CD4-positive, alpha-beta T cell treated with Interleukin-17A for 4 hours (primary cell): ENCODE data around the gene PEX11B.
A peak's percentile ranks its signal among the peaks of the same experiment; 100 is the strongest.
"Not testable (repeated sequence)": the region's sequence is repeated elsewhere in the genome, so short reads cannot be mapped to it uniquely, and the experiment has no call there.

ENCODE experiments used
- DNase-seq: peaks from one replicate; pipeline ENCODE4 v3.0.0-alpha.2; 2020; ENCODE audit warnings: mixed read lengths

The PEX11B gene

DNA sequence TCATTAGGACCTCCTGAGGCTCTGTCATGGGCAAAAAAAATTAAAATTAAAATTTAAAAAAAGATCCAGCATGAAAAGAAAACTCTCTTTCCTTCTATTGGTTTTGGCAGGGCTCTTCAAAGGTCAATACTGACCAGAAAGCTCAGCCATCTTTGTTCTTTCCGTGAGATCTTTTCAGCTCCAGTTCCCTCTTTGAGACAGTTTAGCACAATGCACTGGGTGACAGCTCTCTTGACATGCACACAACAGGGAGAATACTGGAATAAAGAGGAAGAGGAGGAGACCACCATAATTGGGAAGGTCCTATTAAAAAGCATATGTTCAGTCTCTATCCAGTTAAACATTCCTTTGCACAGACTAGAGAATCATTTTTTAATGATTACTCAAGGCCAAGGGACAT, 33.0 kb upstream of the PEX11B start:
- DNase-seq, result no peak

DNA sequence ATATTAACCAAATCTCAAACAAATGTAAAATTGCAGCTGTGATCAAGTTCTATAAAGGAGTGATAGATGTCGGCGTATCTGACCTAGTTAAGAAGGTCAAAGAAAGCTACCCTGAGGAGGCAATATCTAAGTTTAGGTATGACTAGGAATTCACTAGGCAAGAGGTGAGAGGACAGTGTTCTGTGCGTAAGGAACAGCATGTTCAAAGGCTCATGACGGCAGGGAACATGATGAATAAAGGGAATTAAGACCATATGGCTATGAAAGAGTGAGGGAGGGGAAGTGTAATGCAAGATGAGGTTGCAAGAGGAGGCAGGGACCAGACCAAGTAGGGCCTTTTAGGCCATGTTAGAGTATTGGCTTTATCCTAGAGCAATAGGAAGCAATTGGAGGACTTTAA, 30.7 kb upstream of the PEX11B start:
- no peak for DNase-seq

DNA sequence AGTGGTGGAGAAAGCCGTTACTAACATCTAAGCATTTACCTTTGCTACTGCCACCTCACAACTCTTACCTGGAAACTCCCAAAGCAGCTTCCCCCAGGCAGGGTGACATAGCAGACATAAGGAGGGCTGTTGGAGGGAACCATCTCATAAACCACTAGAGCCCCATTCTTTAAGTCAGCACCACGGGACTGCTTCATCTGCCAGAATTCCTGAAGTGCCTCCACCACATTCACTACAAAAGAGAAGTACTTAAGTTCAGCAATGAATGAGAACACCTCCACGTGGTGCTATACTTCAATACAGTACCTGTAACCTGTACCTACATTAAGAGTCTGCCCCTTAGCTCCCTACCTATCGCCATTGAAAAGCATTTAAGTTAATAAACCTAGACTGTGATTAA, 29.0 kb upstream of the PEX11B start:
- no peak for DNase-seq

DNA sequence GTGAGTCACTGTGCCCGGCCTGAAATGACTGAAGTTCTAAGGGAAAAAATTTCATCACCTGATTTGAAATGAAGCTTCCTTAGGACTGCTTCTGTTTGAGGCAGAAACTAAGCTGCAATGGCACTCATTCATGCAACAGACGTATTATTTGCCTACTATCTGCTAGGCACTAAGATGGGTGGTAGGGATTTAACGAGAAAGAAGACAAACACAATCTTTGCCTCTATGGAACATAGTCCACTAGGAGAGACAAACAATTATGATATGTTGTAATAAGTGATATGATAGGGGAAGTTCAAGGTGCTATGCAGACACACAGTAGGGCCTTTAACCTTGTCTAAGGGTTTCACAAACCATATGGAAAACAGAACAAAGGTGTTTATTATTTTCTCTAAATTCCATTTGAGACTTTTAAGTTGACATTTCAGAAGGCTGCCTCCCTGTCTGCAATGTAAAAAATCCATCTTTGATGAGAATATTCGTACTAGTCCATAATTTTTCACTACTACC, 28.0 kb upstream of the PEX11B start:
- DNase-seq, result no peak

DNA sequence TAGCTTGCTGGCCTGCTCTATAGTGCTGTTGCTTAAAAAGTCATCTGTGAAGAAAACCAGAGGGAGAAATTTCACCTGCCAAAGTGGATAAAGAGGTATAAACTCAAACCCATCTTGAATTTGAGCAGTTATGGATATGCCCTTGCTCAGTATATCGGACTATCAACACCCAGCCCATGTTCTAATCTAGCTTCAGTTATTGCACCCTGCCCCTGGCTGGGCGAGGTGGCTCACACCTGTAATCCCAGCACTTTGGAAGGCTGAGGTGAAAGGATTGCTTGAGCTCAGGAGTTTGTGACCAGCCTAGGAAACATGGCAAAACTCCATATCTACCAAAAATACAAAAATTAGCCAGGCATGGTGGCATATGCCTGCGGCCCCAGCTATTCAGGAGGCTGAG, 26.0 kb upstream of the PEX11B start:
- DNase-seq, result no peak

DNA sequence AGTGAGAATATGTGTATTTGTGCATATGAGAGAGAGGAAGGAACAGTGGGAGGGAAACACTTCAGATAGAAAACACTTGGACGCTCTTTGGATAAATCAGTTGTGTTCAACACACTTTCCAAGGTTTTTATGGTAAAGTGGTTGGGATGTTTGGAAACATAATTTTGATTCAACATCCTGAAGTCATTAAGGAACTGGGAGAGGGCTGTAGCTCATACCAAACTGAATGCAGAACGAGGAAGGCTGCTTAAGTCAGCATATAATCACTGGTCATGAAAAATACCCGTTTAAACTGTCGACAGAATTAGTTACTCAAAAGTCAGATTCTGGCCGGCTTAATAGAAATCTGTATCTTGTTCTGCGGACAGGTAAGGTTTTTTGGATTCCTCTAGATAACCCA, 24.4 kb upstream of the PEX11B start:
- no peak for DNase-seq

DNA sequence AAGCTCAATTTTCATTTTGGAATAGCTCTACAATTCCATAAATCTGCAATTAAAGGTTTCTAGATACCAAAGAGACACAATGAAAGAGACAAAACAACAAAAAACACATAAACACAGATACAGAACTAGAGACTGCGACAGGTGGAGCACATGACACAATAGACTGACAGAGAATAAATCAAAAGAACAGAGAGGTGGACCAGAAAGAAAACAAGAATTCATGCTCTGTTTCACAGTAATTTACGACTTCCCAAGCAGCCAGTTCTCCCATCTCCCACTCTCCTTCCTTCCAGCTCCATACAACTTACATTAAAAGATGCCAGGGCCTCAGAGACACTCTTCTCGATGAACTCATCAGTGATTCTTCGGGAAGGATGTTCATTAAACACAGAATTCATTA, 23.9 kb upstream of the PEX11B start:
- no peak for DNase-seq

DNA sequence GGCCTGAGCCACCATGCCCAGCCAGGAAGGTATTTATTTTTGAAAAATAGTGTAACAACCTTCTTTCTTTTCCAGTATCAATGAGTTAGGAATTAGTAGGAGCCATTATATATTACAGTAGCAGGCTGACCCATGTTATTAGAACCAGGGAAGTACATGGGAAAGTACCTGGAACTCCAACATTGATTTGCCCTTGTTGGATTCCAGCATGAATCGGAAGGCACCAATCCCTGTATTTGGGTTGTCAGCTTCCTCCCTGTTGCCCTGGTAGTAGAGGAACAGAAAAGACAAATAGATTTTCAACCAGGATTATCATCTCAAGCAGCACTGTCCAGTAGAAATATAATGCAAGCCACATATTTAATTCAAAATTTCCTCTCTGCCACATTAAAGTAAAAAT, 18.9 kb upstream of the PEX11B start:
- no peak for DNase-seq

DNA sequence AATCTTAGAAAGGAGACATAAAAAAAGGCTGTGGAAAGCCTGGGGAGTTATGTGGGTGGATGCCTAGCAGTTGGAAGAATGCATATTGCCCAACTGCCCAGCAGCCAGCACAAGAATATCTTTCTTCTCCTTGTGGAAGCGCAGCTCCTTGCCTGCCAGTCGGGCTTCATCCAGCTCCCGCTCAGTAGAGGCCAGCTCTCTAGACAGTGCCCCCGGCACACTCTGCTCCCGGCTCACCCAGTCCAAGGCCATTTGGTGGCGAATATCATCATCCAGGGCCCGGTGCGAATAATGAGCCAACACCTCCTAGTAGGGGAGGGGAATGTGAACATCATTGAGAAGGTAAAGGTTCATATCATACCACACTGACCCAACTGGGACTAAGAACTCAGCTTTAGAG, 17.7 kb upstream of the PEX11B start:
- no peak for DNase-seq

DNA sequence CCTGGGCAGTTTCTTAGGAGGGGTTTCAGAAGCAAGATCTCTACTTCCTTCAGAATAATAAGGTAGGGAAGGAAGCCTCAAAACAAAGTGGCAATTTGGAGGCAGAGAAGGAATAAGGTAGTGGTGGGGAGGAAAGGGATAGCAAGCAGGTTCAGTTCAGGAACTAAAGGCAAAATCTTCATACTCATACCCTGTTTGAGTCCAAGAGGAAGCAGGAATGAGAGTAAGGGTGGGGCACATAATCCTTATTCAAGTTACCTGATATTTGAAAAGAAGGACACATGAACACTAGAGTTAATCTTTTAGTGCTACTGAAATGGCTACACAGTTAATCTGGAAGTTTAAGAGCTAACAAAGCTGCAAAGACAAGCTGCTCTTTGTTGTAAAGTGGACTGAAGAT, 17.2 kb upstream of the PEX11B start:
- DNase-seq, result no peak

DNA sequence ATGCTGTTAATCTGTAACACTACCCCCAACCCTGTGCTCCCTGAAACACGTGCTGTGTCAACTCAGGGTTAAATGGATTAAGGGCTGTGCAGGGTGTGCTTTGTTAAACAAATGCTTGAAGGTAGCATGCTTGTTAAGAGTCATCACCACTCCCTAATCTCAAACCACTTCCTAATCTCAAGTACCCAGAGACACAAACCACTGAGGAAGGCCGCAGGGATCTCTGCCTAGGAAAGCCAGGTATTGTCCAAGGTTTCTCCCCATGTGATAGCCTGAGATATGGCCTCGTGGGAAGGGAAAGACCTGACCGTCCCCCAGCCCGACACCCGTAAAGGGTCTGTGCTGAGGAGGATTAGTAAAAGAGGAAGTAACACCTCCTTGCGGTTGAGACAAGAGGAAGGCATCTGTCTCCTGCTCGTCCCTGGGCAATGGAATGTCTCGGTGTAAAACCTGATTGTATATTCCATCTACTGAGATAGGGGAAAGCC, 14.0 kb upstream of the PEX11B start:
- DNase-seq, result peak; percentile 16

DNA sequence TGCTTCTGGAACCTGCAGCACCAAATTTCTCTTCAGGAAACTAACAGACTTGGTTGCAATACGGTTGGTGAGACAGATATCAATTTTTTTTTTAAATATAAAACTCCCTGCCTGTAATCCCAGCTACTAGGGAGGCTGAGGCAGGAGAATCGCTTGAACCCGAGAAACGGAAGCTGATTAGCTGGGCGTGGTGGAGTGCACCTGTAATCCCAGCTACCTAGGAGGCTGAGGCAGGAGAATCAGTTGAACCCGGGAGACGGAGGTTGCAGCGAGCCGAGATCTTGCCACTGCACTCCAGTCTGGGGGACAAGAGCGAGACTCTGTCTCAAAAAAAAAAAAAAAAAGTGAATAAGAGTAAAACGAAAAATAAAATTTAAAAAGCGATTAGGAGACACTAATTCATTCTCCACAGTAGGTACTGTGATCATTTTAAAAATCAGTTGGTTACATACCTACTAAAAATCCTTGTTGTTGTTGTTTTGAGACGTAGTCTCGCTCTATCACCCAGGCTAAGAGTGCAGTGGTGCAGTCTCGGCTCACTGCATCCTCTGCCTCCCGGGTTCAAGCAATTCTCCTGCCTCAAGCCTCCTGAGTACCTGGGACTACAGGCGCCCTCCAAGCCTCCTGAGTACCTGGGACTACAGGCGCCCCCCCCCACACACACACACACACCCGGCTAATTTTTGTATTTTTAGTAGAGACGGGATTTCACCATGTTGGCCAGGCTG, 9.6 kb upstream of the PEX11B start:
- peak; percentile 8 for DNase-seq

DNA sequence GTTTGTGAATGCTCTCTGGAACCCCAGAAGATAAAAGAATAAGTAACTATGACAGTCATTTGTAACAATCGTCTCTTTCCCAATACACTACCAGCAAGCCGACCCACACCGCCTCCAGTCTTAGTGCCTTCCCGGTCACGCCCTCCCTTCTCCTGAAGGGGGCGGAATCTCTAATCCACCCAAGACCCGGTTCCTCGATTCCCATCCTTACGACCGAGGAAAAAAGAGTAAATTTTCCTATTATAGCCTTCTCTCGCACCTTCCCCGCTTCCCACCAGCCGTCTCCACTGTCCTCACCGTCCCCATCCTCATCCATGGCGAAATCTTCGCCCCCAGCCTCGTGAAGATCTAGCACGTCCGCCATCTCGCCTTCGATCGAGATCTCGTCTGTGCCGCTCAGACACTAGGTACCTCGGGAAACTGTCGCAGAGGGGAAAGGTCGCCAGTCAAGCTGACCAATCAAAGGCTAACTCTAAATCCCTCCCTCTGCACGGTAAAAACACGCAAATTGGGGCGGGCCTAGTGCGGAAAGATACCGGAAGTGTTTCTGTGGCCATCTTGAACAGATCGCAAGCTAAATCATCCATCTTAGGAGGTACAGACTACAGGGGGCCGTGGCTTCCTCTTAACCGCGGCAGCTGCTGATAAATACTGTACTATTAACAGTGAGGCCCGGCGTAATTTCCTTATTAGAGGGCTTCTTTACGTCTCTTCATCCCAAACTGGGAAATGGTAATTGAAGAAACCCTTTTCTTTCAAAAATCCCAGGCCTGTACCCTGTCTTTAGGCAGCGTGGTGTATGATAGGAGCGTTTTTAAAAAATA, 8.8 kb upstream of the PEX11B start, which contains the start of gene RBM8A:
RBM8A (minus strand) TSS at position 422 of the 824 bp plus-strand sequence; CDS start at position 364, 58 bp downstream.
- peak; percentile 94 for DNase-seq

DNA sequence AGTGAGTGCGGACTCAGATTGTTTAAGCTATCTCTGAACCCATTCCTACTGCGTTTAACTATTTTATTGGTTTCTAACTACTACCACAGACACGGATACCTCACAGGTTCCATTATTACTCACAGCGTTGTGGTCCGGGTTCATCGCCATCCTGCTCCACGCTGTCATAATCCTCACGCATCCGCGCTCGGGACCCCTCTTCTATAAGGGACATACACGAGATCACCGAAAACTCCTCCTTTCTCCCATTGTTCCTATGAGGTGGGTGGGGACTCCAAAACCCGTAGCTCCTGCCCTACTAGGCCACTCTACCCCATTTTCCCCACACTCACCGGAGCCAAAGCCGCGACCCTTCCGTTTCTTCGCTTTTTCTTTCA, 8.2 kb upstream of the PEX11B start:
- DNase-seq, result no peak

DNA sequence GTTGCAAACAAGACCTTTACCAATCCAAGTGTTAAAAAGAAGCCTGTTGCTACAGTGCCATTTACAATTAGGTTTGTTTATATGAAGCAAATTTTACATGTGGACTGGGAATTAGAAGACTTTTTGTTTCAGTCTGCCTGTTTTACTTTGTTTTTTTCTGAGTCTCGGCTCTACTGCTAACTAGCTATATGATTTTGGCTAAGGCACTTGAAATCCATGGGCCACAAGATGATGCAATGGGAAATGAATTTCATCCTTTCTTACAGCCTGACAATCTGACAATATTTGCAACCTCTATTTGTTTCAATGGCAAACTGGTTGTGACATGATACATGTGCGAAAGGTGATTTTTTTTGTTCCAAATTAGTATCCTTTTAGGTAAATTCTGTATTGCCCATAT, 3.7 kb upstream of the PEX11B start:
- no peak for DNase-seq

DNA sequence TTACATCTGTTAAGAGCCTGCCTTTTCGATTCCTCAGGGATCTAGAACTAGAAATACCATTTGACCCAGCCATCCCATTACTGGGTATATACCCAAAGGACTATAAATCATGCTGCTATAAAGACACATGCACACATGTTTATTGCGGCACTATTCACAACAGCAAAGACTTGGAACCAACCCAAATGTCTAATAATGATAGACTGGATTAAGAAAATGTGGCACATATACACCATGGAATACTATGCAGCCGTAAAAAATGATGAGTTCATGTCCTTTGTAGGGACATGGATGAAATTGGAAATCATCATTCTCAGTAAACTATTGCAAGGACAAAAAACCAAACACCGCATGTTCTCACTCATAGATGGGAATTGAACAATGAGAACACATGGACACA, 1.8 kb upstream of the PEX11B start:
- not testable (repeated sequence) for DNase-seq

DNA sequence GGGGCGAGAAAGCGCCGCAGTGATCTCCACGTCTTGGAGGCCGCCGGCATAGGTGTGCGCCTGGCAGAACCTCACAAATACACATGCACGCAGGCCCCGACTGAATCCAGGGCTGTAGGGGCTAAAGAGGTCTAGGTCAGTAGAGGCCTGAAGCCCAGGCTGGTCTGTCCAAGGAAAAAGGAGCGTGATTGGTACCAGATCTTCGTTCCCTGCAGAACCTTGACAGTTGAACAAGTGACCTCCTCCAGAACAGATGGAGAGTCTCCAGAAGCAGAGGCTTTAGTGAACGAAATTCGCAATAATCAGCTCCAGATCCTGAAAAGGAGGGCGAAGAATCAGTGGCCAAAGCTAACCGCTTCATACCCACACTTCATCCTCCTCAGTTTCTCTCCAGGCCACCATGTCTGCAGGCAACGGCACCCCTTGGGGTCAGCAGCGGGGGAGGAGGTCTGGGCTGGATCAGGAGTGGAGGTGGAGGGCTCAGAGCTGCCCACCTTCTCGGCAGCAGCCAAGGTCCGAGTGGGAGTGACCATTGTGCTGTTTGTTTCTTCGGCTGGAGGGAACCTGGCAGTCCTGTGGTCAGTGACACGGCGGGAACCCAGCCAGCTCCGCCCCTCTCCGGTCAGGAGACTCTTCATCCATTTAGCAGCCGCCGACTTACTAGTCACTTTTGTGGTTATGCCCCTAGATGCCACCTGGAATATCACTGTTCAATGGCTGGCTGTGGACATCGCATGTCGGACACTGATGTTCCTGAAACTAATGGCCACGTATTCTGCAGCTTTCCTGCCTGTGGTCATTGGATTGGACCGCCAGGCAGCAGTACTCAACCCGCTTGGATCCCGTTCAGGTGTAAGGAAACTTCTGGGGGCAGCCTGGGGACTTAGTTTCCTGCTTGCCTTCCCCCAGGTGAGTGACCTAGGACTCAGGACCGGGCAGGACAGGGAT, 749 bp upstream of the PEX11B start:
- DNase-seq, result peak; percentile 17

DNA sequence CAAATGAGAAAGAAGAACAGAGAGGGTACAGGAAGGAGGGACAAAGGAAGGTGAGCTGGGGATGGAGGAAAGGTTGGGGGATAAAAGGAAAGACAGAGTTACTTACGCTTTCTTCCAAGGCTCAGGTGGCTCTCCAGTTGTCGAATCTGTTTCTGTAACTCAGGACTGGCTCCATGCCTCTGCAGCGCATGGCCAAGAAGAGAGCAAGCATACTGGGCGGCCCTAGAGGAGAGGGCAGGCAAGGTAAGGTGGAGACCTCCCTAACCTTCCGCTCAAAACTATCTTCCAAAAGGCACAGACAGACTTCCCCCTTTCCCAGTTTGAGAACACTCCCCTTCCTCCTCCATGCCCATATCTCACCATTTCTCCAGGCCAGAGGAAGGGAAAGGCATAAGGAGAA, 922 bp downstream of the PEX11B start:
- DNase-seq, result no peak

DNA sequence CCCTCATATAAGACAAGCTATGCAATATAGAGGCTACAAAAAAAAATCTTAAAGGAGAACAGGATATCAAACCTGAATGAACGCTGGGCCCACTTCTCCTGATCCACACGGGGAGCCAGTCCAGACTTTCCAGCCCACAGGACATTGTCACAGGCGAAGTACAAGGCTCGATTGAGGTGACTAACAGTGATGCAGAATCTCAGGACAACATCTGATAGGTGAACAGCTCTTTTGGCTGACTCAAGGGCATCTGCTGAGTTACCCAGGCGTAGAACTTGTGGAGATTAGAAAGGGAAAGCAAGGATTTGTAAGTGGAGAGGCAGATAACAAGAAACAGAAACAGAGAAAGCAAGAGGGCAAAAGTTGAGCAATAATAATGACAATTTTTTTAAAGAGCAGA, 1.8 kb downstream of the PEX11B start:
- no peak for DNase-seq

DNA sequence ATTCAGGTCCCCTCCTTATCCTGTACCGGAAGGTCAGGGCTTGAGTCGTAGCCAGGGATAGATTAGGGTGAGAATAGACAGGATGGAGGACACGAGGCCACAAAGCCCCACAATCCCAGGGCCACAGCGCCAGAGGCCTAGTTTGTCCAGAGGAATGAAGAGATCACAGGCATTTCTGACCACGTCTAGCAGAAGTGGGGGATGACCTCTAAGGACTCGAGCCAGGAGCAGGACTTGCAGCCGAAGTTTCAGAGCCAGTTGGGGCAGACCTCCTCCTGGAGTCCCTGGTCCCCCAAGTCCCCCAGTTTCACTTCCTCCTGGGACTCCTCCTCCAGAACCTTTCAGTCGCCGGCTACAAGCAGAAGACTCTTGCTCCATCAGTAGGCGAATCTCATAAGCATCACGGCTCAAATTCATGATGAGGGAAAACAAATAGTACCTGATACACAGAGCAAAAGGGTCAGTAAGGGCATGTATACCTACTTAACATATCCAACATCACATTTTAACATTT, 6.3 kb downstream of the PEX11B start:
- DNase-seq, result no peak

DNA sequence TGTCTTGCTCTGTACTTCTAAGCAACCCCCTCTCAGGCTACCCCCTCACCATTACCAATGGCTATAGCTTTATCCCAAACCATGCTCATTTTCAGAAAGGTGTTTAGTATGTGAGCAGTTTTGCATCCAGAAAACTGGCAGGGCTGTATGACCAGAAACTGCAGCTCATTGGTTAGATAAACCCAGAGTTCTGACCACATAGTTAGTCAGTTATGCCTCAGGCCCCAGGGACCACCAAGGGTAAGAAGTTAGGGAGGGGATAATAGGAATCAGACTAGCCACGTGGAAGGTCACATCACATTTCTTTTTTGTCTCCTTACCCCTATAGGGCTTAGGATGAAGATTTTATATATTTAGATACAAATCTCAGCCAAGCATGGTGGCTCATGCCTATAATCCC, 9.9 kb downstream of the PEX11B start:
- no peak for DNase-seq

DNA sequence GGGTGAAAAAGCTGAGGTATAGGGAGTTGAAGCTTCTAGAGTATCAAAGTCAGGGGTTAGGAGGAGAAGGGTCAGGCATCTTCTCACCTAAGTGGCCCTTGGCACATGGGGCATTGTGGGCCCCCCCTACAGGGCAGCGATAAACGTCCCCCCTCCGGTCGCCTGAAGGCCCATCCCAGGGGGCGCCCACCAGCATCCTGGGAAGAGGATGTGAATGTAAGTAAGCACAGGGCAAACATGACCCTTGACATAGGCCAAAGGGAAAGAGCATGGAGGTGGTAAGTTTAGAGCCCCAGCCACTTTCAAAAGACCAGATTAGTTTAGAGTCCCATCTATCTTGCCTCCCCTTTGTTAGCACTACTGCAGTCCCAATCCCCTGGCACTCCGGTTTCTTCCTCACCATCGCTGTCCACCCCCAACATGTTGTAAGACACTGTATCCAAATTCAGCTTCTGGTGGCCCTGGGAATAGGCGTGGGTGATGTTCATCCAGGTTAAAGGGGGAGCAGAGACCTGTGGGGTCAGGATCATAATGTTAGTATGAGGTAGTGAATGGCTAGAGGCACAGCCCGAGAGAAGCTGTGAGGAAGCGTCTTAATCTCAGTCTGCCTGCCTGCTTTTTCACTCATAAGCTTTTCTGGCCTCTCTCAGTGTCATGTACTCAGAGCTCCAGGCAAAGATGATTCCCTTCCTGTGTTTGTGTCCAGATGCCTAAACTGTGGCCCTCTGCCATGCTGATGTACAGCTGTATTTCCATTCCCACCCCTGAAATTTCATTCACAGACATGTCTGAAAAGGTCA, 11.4 kb downstream of the PEX11B start:
- DNase-seq, result no peak
